HepG2 (cell line): ENCODE data around the gene HEATR5B. TPM values are rescaled to one million over a fixed set of nuclear protein-coding genes. Genes with fewer than 3 reads are reported as not detected.

Source experiments
- ASH2L ChIP-seq: fragments of 300-600, 200-600 bp; sonication (generic); IDR thresholded peaks from 2 replicates; pipeline ENCODE4 v1.7.0; 2017; ENCODE audit warnings: low read depth, mild to moderate bottlenecking, moderate library complexity, mixed read lengths, low read length; ENCODE audit not compliant: insufficient read length
- MIER2 ChIP-seq: IDR thresholded peaks from 2 replicates; pipeline ENCODE4 v1.6.1; 2016; ENCODE audit warnings: missing biosample characterization, missing genetic modification reagents
- POGZ ChIP-seq: sonication (generic); formaldehyde crosslinking; IDR thresholded peaks from 2 replicates; pipeline ENCODE4 v1.4.0; 2020; ENCODE audit warnings: mild to moderate bottlenecking, missing genetic modification reagents
- ZSCAN9 ChIP-seq: IDR thresholded peaks from 2 replicates; pipeline ENCODE4 v1.6.1; 2016; ENCODE audit warnings: borderline replicate concordance
- polyA plus RNA-seq, 8 experiments: library from polyadenylated mRNA; depleted of rRNA in 3 of 8; stranded (reverse) in 7 of 8; unstranded in 1 of 8; fragments of >200 nt; fragmentation: Illumina TruSeq in 4 of 8; extraction: Trizol in 4 of 8; gene quantifications; 2 replicates each; pipeline versions ENCODE4 v1.2.1 to v1.2.3, GENCODE V29; 2011 to 2016; ENCODE audit warnings: low read depth in 4 of 8, missing spikeins in 1 of 8, mixed read lengths in 1 of 8; ENCODE audit not compliant: insufficient read depth in 1 of 8
- total RNA-seq, 5 experiments: library from RNA; depleted of rRNA; stranded (reverse); fragments of >200 nt; fragmentation: Illumina TruSeq; extraction: Trizol; gene quantifications; 2 replicates each; pipeline ENCODE4 v1.2.3, GENCODE V29; 2016; ENCODE audit warnings: low read depth in 1 of 5
- TF ChIP-seq, protein P1 (sequence below): sonication (generic); formaldehyde crosslinking; IDR thresholded peaks from 2 replicates; pipeline ENCODE4 v1.9.0; 2022; ENCODE audit warnings: low read depth, missing genetic modification reagents
- TF ChIP-seq, protein P2 (sequence below): sonication (generic); formaldehyde crosslinking; IDR thresholded peaks from 2 replicates; pipeline ENCODE4 v1.4.0; 2020; ENCODE audit warnings: missing genetic modification reagents, borderline replicate concordance
- TF ChIP-seq, protein P3 (sequence below): sonication (generic); formaldehyde crosslinking; IDR thresholded peaks from 2 replicates; pipeline ENCODE4 v1.4.0; 2020; ENCODE audit warnings: mild to moderate bottlenecking, missing genetic modification reagents
- TF ChIP-seq, protein P4 (sequence below): sonication (generic); formaldehyde crosslinking; IDR thresholded peaks from 2 replicates; pipeline ENCODE4 v1.5.1; 2020; ENCODE audit warnings: missing genetic modification reagents, mild to moderate bottlenecking, borderline replicate concordance

HEATR5B gene
- total and polyA plus RNA-seq, 2 of the 13 experiments (the other 11 are each of a cell fraction or from before 2014, with no cell fraction given) = 12.7 to 16.3 TPM

DNA sequence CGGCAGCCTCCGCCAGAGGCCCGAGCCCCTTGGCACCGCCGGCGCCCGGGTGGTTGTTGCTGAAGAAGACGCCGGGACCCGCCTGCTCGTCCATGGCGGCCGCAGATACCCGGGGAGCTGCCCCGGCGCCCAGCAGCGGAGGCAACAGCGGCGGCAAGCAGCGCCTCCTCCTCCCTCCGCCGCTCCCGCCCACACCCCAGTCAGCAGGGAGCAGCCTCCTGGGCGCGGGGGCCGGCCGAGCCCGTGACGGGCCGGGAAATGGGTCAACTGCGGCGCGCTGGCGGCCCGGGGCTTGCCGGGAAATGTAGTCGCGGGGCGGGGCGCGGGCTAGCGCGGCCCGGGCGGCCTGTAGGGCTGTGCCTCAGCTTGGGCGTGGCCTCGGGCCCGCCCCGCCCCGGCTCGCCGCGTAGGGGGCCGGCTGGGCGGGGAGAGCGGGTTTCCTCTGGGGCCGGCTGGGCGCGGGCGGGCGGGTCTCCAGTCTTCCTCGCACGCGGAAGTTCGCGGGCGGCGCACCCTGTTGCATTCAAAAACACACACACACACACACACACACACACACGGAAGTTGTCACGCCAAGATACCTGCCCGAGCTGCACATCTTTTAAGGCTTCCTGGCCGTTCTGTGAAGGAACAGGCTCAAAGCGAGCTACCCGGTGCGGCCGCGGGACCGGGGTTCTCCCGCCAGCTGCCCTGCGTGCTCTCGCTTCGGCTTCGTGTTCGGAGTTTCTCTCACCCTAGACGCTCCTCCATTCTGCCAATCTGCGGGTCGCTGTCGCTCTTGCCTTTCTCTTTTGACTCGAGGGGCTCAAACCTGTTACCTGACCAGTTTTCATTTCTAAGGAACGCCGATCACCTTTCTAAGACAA lies 117.6 kb downstream of the HEATR5B start, which contains the start of gene STRN (continued):
- TF ChIP-seq, protein P1, sequence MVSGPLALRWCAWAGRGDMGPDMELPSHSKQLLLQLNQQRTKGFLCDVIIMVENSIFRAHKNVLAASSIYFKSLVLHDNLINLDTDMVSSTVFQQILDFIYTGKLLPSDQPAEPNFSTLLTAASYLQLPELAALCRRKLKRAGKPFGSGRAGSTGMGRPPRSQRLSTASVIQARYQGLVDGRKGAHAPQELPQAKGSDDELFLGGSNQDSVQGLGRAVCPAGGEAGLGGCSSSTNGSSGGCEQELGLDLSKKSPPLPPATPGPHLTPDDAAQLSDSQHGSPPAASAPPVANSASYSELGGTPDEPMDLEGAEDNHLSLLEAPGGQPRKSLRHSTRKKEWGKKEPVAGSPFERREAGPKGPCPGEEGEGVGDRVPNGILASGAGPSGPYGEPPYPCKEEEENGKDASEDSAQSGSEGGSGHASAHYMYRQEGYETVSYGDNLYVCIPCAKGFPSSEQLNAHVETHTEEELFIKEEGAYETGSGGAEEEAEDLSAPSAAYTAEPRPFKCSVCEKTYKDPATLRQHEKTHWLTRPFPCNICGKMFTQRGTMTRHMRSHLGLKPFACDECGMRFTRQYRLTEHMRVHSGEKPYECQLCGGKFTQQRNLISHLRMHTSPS = 0 out of 2 replicates have a peak, but pooled peaks have one; percentile 11
- TF ChIP-seq, protein P2, sequence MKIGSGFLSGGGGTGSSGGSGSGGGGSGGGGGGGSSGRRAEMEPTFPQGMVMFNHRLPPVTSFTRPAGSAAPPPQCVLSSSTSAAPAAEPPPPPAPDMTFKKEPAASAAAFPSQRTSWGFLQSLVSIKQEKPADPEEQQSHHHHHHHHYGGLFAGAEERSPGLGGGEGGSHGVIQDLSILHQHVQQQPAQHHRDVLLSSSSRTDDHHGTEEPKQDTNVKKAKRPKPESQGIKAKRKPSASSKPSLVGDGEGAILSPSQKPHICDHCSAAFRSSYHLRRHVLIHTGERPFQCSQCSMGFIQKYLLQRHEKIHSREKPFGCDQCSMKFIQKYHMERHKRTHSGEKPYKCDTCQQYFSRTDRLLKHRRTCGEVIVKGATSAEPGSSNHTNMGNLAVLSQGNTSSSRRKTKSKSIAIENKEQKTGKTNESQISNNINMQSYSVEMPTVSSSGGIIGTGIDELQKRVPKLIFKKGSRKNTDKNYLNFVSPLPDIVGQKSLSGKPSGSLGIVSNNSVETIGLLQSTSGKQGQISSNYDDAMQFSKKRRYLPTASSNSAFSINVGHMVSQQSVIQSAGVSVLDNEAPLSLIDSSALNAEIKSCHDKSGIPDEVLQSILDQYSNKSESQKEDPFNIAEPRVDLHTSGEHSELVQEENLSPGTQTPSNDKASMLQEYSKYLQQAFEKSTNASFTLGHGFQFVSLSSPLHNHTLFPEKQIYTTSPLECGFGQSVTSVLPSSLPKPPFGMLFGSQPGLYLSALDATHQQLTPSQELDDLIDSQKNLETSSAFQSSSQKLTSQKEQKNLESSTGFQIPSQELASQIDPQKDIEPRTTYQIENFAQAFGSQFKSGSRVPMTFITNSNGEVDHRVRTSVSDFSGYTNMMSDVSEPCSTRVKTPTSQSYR (CRISPR knock-in tag) = peak; percentile 48; the same call in 1 of the 2 replicates
- TF ChIP-seq POGZ (CRISPR knock-in tag) (peak; percentile 47), ASH2L (no peak), MIER2 (CRISPR knock-in tag) (no peak), ZSCAN9 (CRISPR knock-in tag) (no peak)
- TF ChIP-seq, protein P3, sequence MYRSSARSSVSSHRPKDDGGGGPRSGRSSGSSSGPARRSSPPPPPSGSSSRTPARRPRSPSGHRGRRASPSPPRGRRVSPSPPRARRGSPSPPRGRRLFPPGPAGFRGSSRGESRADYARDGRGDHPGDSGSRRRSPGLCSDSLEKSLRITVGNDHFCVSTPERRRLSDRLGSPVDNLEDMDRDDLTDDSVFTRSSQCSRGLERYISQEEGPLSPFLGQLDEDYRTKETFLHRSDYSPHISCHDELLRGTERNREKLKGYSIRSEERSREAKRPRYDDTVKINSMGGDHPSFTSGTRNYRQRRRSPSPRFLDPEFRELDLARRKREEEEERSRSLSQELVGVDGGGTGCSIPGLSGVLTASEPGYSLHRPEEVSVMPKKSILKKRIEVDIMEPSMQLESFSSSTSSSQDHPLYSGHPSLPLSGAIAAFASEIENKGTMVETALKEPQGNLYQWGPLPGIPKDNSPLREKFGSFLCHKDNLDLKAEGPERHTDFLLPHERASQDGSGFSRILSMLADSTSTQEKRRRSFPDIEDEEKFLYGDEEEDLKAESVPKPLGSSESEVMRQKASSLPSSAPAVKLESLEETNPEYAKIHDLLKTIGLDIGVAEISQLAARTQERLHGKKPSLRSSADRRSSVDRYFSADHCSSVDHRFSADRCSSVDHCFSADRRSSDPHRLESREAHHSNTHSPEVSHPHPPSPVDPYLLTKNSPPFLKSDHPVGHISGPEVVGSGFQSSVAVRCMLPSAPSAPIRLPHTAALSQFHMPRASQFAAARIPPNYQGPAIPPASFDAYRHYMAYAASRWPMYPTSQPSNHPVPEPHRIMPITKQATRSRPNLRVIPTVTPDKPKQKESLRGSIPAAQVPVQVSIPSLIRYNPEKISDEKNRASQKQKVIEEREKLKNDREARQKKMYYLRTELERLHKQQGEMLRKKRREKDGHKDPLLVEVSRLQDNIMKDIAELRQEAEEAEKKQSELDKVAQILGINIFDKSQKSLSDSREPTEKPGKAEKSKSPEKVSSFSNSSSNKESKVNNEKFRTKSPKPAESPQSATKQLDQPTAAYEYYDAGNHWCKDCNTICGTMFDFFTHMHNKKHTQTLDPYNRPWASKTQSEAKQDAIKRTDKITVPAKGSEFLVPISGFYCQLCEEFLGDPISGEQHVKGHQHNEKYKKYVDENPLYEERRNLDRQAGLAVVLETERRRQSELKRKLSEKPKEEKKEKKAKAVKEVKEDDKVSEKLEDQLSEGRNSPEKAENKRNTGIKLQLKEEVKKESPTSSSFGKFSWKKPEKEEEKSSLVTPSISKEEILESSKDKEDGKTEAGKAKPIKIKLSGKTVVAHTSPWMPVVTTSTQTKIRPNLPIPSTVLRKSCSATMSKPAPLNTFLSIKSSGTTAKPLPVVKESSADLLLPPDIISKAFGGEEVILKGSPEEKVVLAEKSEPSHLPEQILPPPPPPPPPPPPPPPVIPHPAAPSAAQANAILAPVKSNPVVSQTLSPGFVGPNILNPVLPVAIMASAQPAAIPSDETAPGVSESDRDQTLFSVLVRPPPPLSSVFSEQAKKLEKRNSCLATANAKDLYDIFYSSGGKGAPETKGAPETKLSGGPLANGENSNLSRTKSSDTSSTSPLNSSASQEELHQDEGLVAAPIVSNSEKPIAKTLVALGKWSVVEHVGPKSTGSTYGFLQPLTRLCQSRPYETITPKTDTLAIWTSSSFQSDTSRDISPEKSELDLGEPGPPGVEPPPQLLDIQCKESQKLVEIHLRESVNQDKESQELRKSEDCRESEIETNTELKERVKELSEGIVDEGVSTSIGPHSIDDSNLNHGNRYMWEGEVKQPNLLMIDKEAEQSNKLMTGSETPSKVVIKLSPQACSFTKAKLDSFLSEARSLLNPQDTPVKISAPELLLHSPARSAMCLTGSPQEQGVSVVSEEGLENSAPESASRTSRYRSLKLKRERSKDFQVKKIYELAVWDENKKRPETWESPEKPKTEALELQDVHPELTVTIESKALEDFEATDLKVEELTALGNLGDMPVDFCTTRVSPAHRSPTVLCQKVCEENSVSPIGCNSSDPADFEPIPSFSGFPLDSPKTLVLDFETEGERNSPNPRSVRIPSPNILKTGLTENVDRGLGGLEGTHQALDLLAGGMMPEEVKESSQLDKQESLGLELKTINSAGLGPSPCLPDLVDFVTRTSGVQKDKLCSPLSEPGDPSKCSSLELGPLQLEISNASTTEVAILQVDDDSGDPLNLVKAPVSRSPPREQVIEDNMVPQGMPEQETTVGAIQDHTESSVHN (CRISPR knock-in tag) = peak; percentile 38; the same call in 1 of the 2 replicates
- TF ChIP-seq, protein P4, sequence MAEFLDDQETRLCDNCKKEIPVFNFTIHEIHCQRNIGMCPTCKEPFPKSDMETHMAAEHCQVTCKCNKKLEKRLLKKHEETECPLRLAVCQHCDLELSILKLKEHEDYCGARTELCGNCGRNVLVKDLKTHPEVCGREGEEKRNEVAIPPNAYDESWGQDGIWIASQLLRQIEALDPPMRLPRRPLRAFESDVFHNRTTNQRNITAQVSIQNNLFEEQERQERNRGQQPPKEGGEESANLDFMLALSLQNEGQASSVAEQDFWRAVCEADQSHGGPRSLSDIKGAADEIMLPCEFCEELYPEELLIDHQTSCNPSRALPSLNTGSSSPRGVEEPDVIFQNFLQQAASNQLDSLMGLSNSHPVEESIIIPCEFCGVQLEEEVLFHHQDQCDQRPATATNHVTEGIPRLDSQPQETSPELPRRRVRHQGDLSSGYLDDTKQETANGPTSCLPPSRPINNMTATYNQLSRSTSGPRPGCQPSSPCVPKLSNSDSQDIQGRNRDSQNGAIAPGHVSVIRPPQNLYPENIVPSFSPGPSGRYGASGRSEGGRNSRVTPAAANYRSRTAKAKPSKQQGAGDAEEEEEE (CRISPR knock-in tag) = no peak
